H1 (cell line): ENCODE results near the gene SORL1-AS1.

ENCODE experiments used
- EP300 ChIP-seq, 2 experiments: IDR thresholded peaks; 1 replicate in 1 of 2; 2 replicates in 1 of 2; pipeline ENCODE4 v1.6.1; 2011 to 2012; ENCODE audit warnings: low read depth in 2 of 2, low read length in 2 of 2, mild to moderate bottlenecking in 2 of 2, borderline replicate concordance in 1 of 2, inconsistent platforms in 1 of 2, moderate library complexity in 1 of 2
- PHF8 ChIP-seq: fragments of 200-600 bp; sonication (generic); conservative IDR thresholded peaks from 2 replicates; pipeline ENCODE4 v1.7.1; 2012; ENCODE audit warnings: low read depth, mild to moderate bottlenecking, inconsistent platforms, low read length, moderate library complexity
- SIRT6 ChIP-seq: IDR thresholded peaks from one replicate; pipeline ENCODE4 v1.7.1; 2012; ENCODE audit warnings: low read length, inconsistent platforms

The SORL1-AS1 gene

GRCh38 chr11:121460941-121461514 is 8.3 kb upstream of the SORL1-AS1 start (continued):
- TF ChIP-seq PHF8 (no peak), SIRT6 (no peak), EP300 (IDR thresholded peaks at IDR 0.05; ENCODE audit: borderline replicate concordance in 1 of 2, low read depth in 2 of 2, low read length in 2 of 2) (no peak)
